ENCODE results near the gene DPYSL5. TPM values are rescaled to one million over a fixed set of nuclear protein-coding genes. Genes with fewer than 3 reads are reported as not detected.

DPYSL5 gene
- total and polyA plus RNA-seq, 2 donors (not counting 3 experiments of a cell fraction or from before 2014, with no cell fraction given), result not detected

GRCh38 chr2:26892133-26892532 is 44.2 kb downstream of the DPYSL5 start:
- ChIA-PET POLR2A (no interaction called here), CTCF (interaction anchor here (0.8 to 1.0 kb wide), 2 partner anchors 10 to 46 kb away, joined by 3 read pairs; no protein-coding TSS in a partner anchor)
- BruUV-seq (replicated peaks), result no TSS peak
- H3K79me2 ChIP-seq (ENCODE audit: control insufficient read depth, insufficient read depth, low read length), result no peaks in the 10 kb centered on the region
- intact Hi-C loops (cut with micrococcal nuclease) (no loop called here), dilution Hi-C loops (cut with MboI; ENCODE audit: extremely low pct_ligation_motif_present, low sequenced_read_pairs) (no loop called here)
- FAIRE-seq (no peak), DNase-seq (ENCODE audit: low read depth, low spot score) (no peak)
- H2AFZ ChIP-seq (ENCODE audit: low read depth, low read length), result no peak overlapping the region
- H4K20me1 ChIP-seq (replicated peaks; ENCODE audit: control insufficient read depth, extremely low read depth, insufficient read depth, low read length), result no peaks in the 10 kb centered on the region
- H3K4me2 ChIP-seq (ENCODE audit: insufficient read depth, low read length), result no peak overlapping the region
- no peak overlapping the region for H3K4me3 ChIP-seq (replicated peaks in 1 of 3; ENCODE audit: insufficient read depth in 1 of 3, low read depth in 1 of 3, low read length in 3 of 3)
- no peaks in the 10 kb centered on the region for H3K36me3 ChIP-seq (ENCODE audit: control insufficient read depth in 2 of 2, extremely low read depth in 1 of 2, insufficient read depth in 2 of 2, low read length in 2 of 2)
- H3K9me3 ChIP-seq (replicated peaks; ENCODE audit: control insufficient read depth, insufficient read depth, low read length), result no peaks in the 10 kb centered on the region
- H3K27me3 ChIP-seq (ENCODE audit: control insufficient read depth in 2 of 2, insufficient read depth in 2 of 2, low read length in 2 of 2), result peaks cover 1 to 7% of the 10 kb centered on the region in 2 experiments
- H3K9ac ChIP-seq (replicated peaks; ENCODE audit: extremely low read depth, insufficient read depth, low read length), result no peak overlapping the region
- H3K9me1 ChIP-seq (replicated peaks; ENCODE audit: control insufficient read depth, extremely low read depth, insufficient read depth, low read length), result no peaks in the 10 kb centered on the region
- no peaks in the 10 kb centered on the region for H3K4me1 ChIP-seq (ENCODE audit: control insufficient read depth, extremely low read depth, insufficient read depth, low read length)
- TF ChIP-seq EZH2 (IDR thresholded peaks at IDR 0.05; ENCODE audit: borderline replicate concordance, low read depth, low read length, severe bottlenecking), result no peak
- TF ChIP-seq GATA2 (IDR thresholded peaks at IDR 0.05; ENCODE audit: insufficient read depth, insufficient read length, low read depth, low read length), result no peak
- TF ChIP-seq CTCF (IDR thresholded peaks at IDR 0.05; ENCODE audit: extremely low read depth in 1 of 2, insufficient read depth in 1 of 2, low read depth in 1 of 2, low read length in 2 of 2), result no peak
- TF ChIP-seq FOS (IDR thresholded peaks at IDR 0.05; ENCODE audit: borderline replicate concordance, insufficient read depth, low read length), result no peak
- TF ChIP-seq POLR2AphosphoS5 (IDR thresholded peaks at IDR 0.05; ENCODE audit: insufficient read depth, low read depth, low read length), result no peak
- no peak for TF ChIP-seq MAX (IDR thresholded peaks at IDR 0.05; ENCODE audit: insufficient read depth, insufficient read length)
- no peak for TF ChIP-seq MYC (IDR thresholded peaks at IDR 0.05; ENCODE audit: low read depth, low read length)
- no peak for TF ChIP-seq JUN (IDR thresholded peaks at IDR 0.05; ENCODE audit: borderline replicate concordance, insufficient read depth, insufficient read length, low read depth)
- no peak for TF ChIP-seq POLR2A (IDR thresholded peaks at IDR 0.05; ENCODE audit: low read depth, low read length)
- no peak overlapping the region for H3K27ac ChIP-seq (ENCODE audit: insufficient read depth, low read depth, low read length)
